Activated B cell treated with CpG ODN at 0.5 μM for 24 hours (primary cell): ENCODE results near the gene CD7. TPM values are rescaled to one million over a fixed set of nuclear protein-coding genes. Genes with fewer than 3 reads are reported as not detected.

Experiments
- ATAC-seq: fragments of 200-7000 bp; cut with Tn5 transposase; one replicate; pipeline ENCODE4 v1.10.0; 2021; ENCODE audit warnings: low read depth, mild to moderate bottlenecking, moderate library complexity
- CTCF ChIA-PET: fragments of 350-600 bp; sonication (Branson Sonifier 250); formaldehyde crosslinking; loops from one replicate; lab custom pipeline; 2021; ENCODE audit warnings: antibody characterized with exemption; lab: Charles Lee
- POLR2A ChIA-PET: fragments of 350-600 bp; sonication (Branson Sonifier 250); formaldehyde crosslinking; loops from one replicate; lab custom pipeline; 2021; ENCODE audit warnings: antibody characterized with exemption; lab: Charles Lee
- DNase-seq: peaks from one replicate; pipeline ENCODE4 v3.0.0; 2022
- H3K27ac Mint-ChIP-seq: one replicate; pipeline ENCODE4 v1.8.0; 2020; ENCODE audit warnings: mixed read lengths
- H3K27me3 Mint-ChIP-seq: one replicate; pipeline ENCODE4 v1.8.0; 2021; ENCODE audit warnings: mixed read lengths
- H3K36me3 Mint-ChIP-seq: one replicate; pipeline ENCODE4 v1.8.0; 2021; ENCODE audit warnings: low read depth, mixed read lengths
- H3K4me1 Mint-ChIP-seq: one replicate; pipeline ENCODE4 v1.8.0; 2021; ENCODE audit warnings: mixed read lengths
- H3K4me3 Mint-ChIP-seq: one replicate; pipeline ENCODE4 v1.8.0; 2020; ENCODE audit warnings: mild to moderate bottlenecking, mixed read lengths
- H3K9me3 Mint-ChIP-seq: one replicate; pipeline ENCODE4 v1.8.0; 2020; ENCODE audit warnings: mixed read lengths
- intact Hi-C: fragments of 100-400 bp; cut with micrococcal nuclease; formaldehyde crosslinking; loops from one replicate; pipeline ENCODE4 v1.15.1; 2024
- total RNA-seq: library from RNA; stranded (reverse); gene quantifications from 2 replicates; pipeline ENCODE4 v1.2.3, GENCODE V29; 2022
- TF ChIP-seq, protein P1 (sequence below): fragments of 200-600 bp; IDR thresholded peaks from one replicate; pipeline ENCODE4 v1.8.0; 2022; ENCODE audit warnings: antibody characterized with exemption, mild to moderate bottlenecking

The CD7 gene
- total RNA-seq, 1 donor from 2014 or later, result 0.42 TPM

DNA sequence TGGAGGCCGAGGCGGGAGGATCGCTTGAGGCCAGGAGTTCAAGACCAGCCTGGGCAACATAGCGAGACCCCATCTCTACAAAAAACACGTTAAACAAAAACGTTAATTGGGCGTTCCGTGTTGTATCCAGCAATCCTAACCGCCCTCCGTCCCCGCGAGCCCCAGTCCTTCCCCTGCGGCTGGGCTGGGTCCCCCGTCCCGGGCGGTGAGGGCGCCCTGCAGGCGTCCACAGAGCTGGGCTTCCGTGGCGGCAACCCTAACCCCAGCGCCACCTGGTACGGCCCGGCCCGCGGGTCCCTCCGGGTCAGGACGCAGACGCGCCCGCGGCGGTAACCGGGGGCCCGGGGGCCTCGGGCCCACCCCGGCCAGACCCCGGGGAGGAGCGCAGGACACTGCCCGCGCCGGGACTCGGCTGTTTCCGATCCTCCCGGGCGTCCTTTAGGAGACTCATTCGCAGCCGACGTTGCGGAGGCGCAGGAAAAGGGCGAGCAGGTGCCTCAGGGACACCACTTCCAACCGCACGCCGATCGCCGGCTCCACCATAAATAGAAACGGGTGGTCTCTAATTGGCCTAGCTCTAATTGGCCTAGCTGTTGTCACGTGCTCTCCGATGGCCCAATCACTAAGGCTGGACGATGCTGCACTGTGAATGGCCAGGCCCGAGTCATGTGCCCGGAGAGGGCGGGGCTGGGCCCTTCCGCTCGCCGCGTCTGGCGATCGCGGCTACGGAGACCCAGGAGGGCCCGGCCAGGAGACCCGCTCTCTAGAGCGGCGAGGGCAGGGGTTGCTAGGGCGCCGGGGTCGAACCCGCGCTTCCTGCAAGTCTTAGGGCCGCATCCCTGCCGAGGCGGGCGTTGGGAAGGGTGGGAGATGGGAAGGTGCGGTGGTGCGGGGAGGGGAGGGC, 24.9 kb downstream of the CD7 start:
- H3K4me1 Mint-ChIP-seq, result peaks cover 38% of the 10 kb centered on the region
- DNase-seq (peak; percentile 81), ATAC-seq (peak; percentile 91)
- peaks cover 4% of the 10 kb centered on the region for H3K36me3 Mint-ChIP-seq
- CTCF ChIA-PET, result no interaction called here
- POLR2A ChIA-PET, result interaction anchor here (0.6 to 3.2 kb wide), 23 partner anchors 9 to 774 kb away, joined by 3 to 47 read pairs (median 4); partner anchors contain the start of genes CENPX, CSNK1D, FASN and SLC16A3
- H3K27me3 Mint-ChIP-seq, result no peaks in the 10 kb centered on the region
- peak overlapping the region; percentile 87 for H3K4me3 Mint-ChIP-seq
- H3K27ac Mint-ChIP-seq, result peak overlapping the region; percentile 84
- TF ChIP-seq, protein P1, sequence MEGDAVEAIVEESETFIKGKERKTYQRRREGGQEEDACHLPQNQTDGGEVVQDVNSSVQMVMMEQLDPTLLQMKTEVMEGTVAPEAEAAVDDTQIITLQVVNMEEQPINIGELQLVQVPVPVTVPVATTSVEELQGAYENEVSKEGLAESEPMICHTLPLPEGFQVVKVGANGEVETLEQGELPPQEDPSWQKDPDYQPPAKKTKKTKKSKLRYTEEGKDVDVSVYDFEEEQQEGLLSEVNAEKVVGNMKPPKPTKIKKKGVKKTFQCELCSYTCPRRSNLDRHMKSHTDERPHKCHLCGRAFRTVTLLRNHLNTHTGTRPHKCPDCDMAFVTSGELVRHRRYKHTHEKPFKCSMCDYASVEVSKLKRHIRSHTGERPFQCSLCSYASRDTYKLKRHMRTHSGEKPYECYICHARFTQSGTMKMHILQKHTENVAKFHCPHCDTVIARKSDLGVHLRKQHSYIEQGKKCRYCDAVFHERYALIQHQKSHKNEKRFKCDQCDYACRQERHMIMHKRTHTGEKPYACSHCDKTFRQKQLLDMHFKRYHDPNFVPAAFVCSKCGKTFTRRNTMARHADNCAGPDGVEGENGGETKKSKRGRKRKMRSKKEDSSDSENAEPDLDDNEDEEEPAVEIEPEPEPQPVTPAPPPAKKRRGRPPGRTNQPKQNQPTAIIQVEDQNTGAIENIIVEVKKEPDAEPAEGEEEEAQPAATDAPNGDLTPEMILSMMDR, result no peak
- intact Hi-C loops, result loop anchor here (1.0 to 10.0 kb wide), 5 partner anchors 19 to 258 kb away; partner anchors contain the start of genes CCDC57, CSNK1D, DCXR and RAC3
- H3K9me3 Mint-ChIP-seq, result no peaks in the 10 kb centered on the region

DNA sequence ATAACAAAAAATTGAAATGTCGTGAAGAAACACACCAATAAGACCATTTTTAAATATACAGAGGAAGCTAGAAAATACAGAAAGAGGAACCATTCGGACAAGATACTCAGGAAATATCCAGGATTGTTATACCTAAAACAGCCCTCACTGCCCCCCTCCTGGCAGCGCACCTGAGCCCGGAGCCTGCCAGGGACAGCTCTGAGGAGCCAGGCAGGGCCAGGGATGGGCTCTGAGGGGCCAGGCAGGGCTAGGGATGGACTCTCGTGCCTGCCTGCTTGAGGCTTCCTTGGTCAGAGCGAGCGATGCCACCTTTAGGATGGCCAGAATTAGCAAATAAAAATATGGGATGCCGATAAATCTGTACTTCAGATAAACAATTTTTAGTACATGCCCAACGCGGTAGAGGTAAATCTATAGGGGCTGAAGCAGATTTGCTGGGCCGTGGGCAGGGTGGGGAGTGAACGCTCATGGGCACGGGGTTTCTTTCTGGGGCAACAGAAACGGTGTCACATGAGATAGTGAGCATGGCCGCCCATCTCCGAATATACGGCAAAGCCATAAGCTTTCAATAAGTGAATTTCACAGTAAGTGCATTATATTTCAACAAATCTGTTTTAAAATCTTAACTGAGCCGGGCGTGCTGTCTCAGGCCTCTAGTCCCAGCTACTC, 25.7 kb downstream of the CD7 start:
- peak overlapping the region; percentile 64 for H3K4me3 Mint-ChIP-seq

DNA sequence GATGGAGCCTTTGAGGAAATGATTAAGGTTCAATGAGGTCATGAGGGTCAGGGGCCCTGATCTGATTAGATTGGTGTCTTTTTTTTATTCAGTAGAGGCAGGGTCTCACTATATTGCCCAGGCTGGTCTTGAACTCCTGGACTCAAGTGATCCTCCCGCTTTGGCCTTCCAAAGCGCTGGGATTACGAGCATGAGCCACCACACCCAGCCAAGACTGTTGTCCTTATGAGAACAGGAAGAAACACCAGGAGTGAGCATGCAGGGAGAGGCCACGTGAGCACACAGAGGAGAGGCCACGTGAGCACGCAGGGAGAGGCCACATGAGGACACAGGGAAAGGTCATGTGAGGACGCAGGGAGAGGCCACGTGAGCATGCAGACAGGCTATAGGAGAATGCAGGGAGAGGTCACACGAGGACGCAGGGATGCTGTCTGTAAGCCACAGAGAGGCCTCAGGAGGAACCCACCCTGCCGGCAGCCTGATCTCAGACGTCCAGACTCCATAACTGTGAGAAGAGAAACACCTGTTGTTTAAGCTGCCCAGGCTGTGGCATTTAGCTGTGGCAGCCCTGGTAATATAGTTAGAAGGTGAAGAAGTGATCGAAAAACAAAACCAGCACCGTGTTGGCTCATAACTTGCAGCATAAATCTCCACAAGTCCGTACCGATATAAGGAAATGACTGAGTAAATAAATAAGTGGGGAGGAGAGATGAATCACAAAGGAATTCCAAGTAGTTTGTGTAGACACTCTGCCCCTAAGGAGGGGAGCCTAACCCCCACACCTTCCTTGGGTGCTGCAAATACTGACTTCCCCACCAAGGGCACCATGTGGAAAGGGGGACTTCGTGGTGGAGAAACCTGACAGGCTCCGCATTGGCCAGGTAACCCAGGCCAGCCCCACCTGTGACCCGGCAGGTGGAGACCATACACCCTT, 29.3 kb downstream of the CD7 start:
- Mint-ChIP-seq H3K27ac (no peak overlapping the region), H3K4me3 (no peak overlapping the region), H3K4me1 (peaks cover 18% of the 10 kb centered on the region), H3K27me3 (no peaks in the 10 kb centered on the region), H3K36me3 (peaks cover 4% of the 10 kb centered on the region), H3K9me3 (no peaks in the 10 kb centered on the region)
- ChIA-PET POLR2A (interaction anchor here (1.2 kb wide), 1 partner anchor 9 kb away, joined by 9 read pairs; no protein-coding TSS in a partner anchor), CTCF (no interaction called here)
- TF ChIP-seq, protein P1, result no peak
- ATAC-seq (no peak), DNase-seq (no peak)
- intact Hi-C loops, result no loop called here

More for the DNA sequence above, 25.7 kb downstream of the CD7 start:
- Mint-ChIP-seq H3K9me3 (no peaks in the 10 kb centered on the region), H3K36me3 (peaks cover 4% of the 10 kb centered on the region), H3K27ac (peak overlapping the region; percentile 36), H3K27me3 (no peaks in the 10 kb centered on the region), H3K4me1 (peaks cover 36% of the 10 kb centered on the region)
- POLR2A ChIA-PET, result interaction anchor here (1.0 to 3.2 kb wide), 10 partner anchors 8 to 193 kb away, joined by 3 to 47 read pairs (median 8); partner anchors contain the start of genes CSNK1D and FASN
- intact Hi-C loops, result loop anchor here (1.0 to 10.0 kb wide), 5 partner anchors 18 to 257 kb away; partner anchors contain the start of genes CCDC57, CSNK1D, DCXR and RAC3
- no peak for DNase-seq
- CTCF ChIA-PET, result no interaction called here
- TF ChIP-seq, protein P1, result no peak
- no peak for ATAC-seq

DNA sequence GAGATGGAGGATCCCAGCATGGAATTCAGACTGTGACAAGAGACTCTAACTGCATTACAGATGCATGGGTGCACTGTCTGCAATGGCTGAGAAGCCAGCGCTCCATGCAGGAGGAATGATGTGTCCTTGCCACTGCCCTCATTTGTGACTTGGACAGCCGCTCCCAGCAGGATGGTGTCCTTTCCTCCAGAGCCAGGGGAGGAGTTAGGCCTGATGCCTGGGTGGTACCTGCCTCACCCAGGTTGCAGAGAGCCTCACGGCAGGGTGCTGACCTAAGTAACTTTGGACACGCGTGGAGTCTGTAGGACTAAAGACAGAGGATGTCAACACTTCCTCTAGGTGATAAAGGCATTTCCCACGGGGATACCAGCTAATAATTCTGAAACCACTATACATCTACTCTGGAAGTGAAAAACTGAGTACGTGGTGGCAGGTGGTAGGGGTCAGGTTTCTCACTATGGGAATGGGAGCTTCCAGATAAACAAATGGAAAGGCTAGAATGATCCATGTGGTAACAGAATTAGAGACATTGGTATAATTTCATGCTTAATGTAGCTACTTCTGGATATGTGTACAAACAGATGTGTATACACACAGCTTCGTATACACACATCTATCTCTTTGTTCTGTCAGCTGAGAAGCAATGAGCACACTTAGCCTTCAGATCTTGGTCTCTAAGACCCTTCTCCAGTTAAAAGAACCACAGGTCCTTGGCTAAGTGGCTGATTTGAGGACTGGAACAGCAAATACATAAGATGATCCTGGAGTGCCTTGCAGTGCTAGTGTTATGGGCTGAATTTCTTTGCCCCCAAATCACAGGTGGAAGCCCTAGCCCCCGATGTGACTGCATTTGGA, 30.2 kb downstream of the CD7 start:
- ATAC-seq (peak; percentile 58), DNase-seq (no peak)
- TF ChIP-seq, protein P1, result no peak
- no peaks in the 10 kb centered on the region for H3K9me3 Mint-ChIP-seq
- H3K4me3 Mint-ChIP-seq, result no peak overlapping the region
- intact Hi-C loops, result no loop called here
- H3K36me3 Mint-ChIP-seq, result no peaks in the 10 kb centered on the region
- ChIA-PET POLR2A (interaction anchor here (1.2 kb wide), 1 partner anchor 10 kb away, joined by 9 read pairs; no protein-coding TSS in a partner anchor), CTCF (no interaction called here)
- H3K27ac Mint-ChIP-seq, result no peak overlapping the region
- H3K27me3 Mint-ChIP-seq, result no peaks in the 10 kb centered on the region
- H3K4me1 Mint-ChIP-seq, result peaks cover 13% of the 10 kb centered on the region
